HUES48 (cell line): Measurements from ENCODE around the gene PNLIPRP2.
A peak's percentile ranks its signal among the peaks of the same experiment; 100 is the strongest.

Experiments
- H3K27ac ChIP-seq: one replicate; pipeline ENCODE4 v1.7.0; 2013; ENCODE audit warnings: low read depth, low read length, inconsistent platforms
- H3K27me3 ChIP-seq: 2 replicates; pipeline ENCODE4 v1.6.1; 2013; ENCODE audit warnings: mild to moderate bottlenecking, low read length; ENCODE audit not compliant: control insufficient read depth, insufficient read depth
- H3K36me3 ChIP-seq: 2 replicates; pipeline ENCODE4 v1.6.1; 2013; ENCODE audit warnings: low read length; ENCODE audit not compliant: control insufficient read depth, insufficient read depth
- H3K4me1 ChIP-seq: 2 replicates; pipeline ENCODE4 v1.6.1; 2013; ENCODE audit warnings: mild to moderate bottlenecking, low read length; ENCODE audit not compliant: control insufficient read depth, insufficient read depth
- H3K4me3 ChIP-seq: 2 replicates; pipeline ENCODE4 v1.5.1; 2013; ENCODE audit warnings: mild to moderate bottlenecking, low read depth, low read length
- H3K9ac ChIP-seq: 2 replicates; pipeline ENCODE4 v1.6.1; 2013; ENCODE audit warnings: mild to moderate bottlenecking, low read depth, low read length, moderate library complexity
- H3K9me3 ChIP-seq: 2 replicates; pipeline ENCODE4 v1.6.1; 2013; ENCODE audit warnings: low read length; ENCODE audit not compliant: control insufficient read depth, insufficient read depth

Gene PNLIPRP2

DNA sequence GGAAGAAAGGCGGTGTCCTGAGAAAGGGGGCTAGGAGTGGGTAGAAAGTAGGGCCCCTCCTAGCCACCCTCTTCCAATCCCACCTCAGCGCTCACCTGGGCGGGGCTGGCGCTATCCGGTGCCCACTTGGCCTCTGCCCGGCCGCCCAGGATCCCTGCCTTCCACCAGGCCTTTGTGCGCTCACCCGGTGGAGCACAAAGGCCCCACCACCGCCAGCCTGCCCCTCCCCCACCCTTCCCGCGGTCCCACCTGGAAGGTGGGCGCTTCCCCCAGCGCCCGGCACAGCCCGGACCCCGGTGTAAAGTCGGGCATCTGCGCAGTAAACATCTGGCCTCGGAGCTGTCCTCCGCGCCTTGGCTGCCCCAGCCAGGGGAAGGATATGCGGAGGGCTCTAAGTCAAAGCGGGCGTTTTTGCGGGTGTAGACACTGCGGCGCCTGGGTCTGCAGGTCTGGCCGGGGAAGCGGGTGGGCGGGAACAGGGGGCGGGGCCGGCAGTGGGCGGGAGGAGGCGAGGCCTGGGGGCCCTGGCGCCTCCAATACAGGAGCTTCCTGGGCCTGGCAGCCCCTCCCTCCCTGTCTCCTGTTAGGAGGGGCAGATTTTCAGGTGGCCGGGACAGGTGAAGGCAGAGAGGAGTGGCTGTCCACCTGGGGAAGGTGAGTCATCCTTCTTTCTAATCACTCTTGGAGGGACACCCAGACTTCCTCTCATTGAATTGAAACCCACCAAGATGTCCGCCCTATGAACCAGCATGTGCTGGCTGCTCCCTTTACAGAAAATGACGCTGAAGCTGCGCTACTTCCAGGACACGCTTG, 49.3 kb downstream of the PNLIPRP2 start:
- H3K4me3 ChIP-seq = peak overlapping the region; percentile 69
- H3K27ac ChIP-seq = peak overlapping the region; percentile 69

DNA sequence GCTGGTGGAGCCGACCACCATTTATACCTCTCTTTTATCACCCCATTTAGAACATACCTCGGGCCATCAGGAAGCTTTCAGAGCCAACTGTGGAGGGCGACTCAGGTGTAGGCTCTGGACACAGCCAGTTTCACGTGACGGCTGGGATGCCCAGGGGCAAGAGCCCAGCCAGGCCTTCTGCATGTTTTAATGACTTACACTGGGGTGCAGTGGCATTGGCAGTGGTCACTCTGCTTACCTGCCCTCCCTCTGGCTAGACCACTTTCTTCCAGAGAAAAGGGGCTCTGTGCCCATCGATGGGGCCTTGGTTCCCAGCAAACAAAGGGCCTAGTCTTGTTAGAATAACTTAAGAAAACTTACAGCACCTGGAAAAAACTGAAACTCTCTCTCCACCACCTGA, 50.0 kb downstream of the PNLIPRP2 start:
- Histone ChIP-seq H3K9me3 (no peaks in the 10 kb centered on the region), H3K27ac (peak overlapping the region; percentile 8), H3K4me1 (peaks cover 18% of the 10 kb centered on the region), H3K4me3 (peak overlapping the region; percentile 69; the same call in 1 of the 2 replicates), H3K9ac (peak overlapping the region; percentile 21; the same call in 1 of the 2 replicates), H3K36me3 (peaks cover 18% of the 10 kb centered on the region), H3K27me3 (no peaks in the 10 kb centered on the region; the same call in 1 of the 2 replicates)

More for the DNA sequence above, 49.3 kb downstream of the PNLIPRP2 start:
- peak overlapping the region; percentile 83 for H3K9ac ChIP-seq
- H3K9me3 ChIP-seq = no peaks in the 10 kb centered on the region
- H3K27me3 ChIP-seq = no peaks in the 10 kb centered on the region; the same call in 1 of the 2 replicates
- peaks cover 16% of the 10 kb centered on the region for H3K4me1 ChIP-seq
- peaks cover 18% of the 10 kb centered on the region for H3K36me3 ChIP-seq

DNA sequence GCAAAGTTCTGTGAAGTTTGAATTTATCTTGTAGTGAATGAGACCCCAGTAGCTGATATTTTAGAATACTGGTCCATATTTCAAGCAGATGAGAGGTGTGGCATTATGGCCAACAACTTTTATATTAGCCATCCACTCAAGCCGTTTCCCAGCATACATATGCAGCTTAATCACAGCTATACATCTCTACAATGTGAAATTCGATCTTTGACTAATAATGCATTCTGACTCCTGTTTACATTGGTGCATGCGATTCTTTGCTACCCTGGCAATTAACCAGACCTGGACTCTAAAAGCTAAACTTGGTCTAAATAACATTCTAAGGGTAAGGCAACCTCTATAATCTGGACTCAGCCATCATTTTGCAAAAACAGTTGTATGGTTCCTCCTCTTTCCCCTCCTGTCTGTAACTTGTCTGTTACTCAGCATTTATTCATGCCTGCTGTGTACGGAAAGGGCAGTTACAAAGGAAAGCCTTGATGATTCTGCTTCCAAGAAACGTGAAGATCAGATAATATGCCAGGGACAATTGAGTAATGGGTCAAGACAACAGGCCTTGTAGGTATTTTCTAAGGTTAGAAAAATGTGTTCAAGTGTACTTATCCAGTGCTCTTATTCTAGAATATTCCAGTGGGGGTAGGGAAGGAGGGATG, 50.6 kb downstream of the PNLIPRP2 start:
- Histone ChIP-seq H3K36me3 (peaks cover 18% of the 10 kb centered on the region), H3K27me3 (no peaks in the 10 kb centered on the region; the same call in 1 of the 2 replicates), H3K4me3 (no peak overlapping the region), H3K9ac (no peak overlapping the region), H3K4me1 (peaks cover 25% of the 10 kb centered on the region), H3K9me3 (no peaks in the 10 kb centered on the region), H3K27ac (no peak overlapping the region)

DNA sequence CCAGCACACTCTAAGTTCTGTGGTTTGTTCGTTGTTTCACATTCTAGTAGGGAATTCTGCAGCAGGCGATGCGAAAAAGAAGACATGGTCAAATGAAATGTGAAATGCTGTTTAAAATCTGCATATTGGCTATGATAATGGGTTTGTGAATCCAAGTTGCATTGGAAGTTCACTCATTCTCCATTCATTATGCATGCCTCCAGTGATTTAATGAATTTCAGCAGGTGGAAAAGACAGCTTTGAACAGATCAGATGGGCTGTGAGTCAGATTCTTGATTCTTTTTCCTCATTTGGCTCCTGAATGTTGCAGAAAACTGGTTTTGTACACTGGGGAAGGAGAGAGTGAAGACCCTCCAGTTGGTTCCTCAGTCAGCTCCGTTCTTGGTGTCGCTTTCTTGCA, 52.1 kb downstream of the PNLIPRP2 start:
- Histone ChIP-seq H3K36me3 (peaks cover 7% of the 10 kb centered on the region; the same call in 1 of the 2 replicates), H3K4me1 (peaks cover 25% of the 10 kb centered on the region), H3K9ac (no peak overlapping the region), H3K9me3 (no peaks in the 10 kb centered on the region), H3K27ac (no peak overlapping the region), H3K27me3 (no peaks in the 10 kb centered on the region; the same call in 1 of the 2 replicates), H3K4me3 (no peak overlapping the region)

DNA sequence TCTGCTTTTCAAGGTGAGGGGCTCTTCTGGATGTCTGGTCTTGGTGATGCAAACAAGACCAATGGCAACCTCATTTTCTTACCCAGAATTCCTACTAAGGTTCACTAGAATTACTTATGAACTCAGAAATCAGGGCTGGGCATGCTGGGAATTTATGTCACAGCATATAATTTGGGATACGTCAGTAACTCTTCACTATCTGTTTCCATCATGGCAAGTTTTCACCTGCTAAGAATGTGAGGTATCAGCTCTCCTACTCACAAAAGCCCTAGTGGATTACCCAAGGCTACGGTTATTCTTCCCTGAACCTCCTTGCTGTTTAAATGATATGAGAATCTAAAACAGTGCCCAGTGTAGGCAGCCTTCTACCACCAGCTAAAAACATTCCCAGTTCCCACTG, 53.1 kb downstream of the PNLIPRP2 start:
- H3K4me1 ChIP-seq = peaks cover 25% of the 10 kb centered on the region
- no peak overlapping the region for H3K4me3 ChIP-seq
- no peaks in the 10 kb centered on the region for H3K36me3 ChIP-seq
- no peak overlapping the region for H3K9ac ChIP-seq
- H3K27ac ChIP-seq = no peak overlapping the region
- no peaks in the 10 kb centered on the region for H3K9me3 ChIP-seq
- H3K27me3 ChIP-seq = no peaks in the 10 kb centered on the region; the same call in 1 of the 2 replicates

DNA sequence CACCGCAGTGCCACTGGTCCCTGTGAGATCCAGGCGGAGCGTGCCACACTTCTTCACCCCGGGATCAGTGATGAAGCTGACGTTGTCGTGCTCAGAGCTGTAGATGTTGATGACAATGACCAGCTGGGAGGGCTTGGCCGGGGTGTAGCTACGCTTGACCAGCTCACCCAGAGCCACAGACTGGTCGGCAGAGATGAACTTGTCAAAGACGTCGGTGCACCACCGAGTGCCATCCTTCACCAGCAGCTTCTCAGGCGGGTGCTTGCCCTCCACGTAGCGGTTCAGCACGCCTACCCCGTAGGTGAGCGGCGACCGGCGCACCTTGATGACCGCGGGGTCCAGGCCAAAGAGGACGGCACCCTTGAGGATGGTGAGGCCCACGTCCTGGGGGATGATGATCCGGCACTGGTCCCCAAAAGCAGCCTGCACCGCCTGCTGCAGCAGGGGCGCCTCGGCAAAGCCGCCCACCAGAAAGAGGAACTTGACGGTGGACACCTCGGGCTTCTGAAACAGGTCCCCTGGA, 54.2 kb downstream of the PNLIPRP2 start:
- Histone ChIP-seq H3K27me3 (no peaks in the 10 kb centered on the region; the same call in 1 of the 2 replicates), H3K27ac (no peak overlapping the region), H3K36me3 (no peaks in the 10 kb centered on the region), H3K9ac (no peak overlapping the region), H3K4me3 (no peak overlapping the region), H3K9me3 (no peaks in the 10 kb centered on the region), H3K4me1 (peaks cover 18% of the 10 kb centered on the region)

DNA sequence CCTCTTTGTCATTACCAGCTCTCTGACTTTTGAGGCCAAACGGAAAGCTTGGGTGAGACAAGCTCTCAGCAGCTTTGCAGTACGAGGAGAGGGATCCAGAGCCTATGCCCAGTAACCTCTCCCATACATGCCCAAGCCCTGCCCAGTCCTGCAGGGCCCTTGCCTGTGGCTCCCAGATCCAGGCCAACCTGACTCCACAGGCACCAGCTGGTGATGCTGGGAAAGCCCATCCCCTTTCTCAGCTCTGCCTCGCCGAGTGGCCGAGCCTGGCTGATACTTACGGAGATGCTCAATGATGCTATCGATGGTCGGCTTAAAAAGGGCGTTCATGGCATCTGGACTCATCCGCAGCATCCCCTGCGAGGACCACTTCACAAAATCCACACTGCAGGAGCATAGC, 55.4 kb downstream of the PNLIPRP2 start:
- H3K36me3 ChIP-seq = no peaks in the 10 kb centered on the region
- H3K4me3 ChIP-seq = no peak overlapping the region
- H3K27ac ChIP-seq = no peak overlapping the region
- H3K9ac ChIP-seq = no peak overlapping the region
- H3K27me3 ChIP-seq = no peaks in the 10 kb centered on the region; the same call in 1 of the 2 replicates
- H3K4me1 ChIP-seq = peaks cover 11% of the 10 kb centered on the region
- no peaks in the 10 kb centered on the region for H3K9me3 ChIP-seq

DNA sequence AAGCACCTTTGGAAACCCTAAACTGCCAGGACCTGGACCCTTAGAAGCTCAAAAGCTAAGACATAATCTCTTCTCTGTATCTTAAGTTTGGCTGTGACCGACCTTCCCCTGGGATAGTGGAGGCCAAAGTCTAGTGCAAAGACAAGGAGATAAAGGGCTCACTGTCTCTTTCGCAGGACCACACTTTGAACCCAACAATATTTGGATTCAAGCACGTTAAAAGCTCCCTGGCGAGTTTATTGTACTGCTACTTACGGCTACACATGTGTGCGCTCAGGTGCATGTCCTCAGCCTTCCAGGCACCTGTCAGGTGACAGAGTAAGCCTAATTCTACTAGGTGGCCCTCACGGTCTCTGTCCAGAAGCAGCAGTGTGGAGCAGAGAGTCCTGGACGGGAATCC, 55.9 kb downstream of the PNLIPRP2 start:
- peaks cover 9% of the 10 kb centered on the region for H3K4me1 ChIP-seq
- H3K27ac ChIP-seq = no peak overlapping the region
- no peak overlapping the region for H3K4me3 ChIP-seq
- no peak overlapping the region for H3K9ac ChIP-seq
- no peaks in the 10 kb centered on the region; the same call in 1 of the 2 replicates for H3K27me3 ChIP-seq
- H3K9me3 ChIP-seq = no peaks in the 10 kb centered on the region
- no peaks in the 10 kb centered on the region for H3K36me3 ChIP-seq

DNA sequence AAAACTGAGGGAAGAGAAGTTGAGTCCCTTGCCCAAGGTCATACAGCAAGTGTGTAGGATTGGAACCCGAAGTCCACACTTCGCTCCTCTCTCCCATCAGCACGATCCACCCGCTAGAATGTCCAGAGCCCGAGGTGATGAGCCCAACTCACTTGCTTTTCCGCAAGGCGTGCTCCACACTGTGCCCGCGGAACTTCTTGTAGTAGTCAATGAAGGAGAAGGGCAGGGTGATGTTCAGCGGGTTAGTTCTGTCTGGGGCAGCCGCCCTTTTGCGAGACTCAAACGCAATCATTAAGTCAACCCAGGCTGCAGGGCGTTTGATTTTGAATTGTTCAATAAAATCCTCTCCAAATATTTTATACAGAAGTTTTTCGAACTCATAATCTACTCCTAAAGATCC, 58.6 kb downstream of the PNLIPRP2 start:
- Histone ChIP-seq H3K9me3 (no peaks in the 10 kb centered on the region), H3K4me3 (no peak overlapping the region), H3K27me3 (no peaks in the 10 kb centered on the region; the same call in 1 of the 2 replicates), H3K9ac (no peak overlapping the region), H3K27ac (no peak overlapping the region), H3K4me1 (peaks cover 9% of the 10 kb centered on the region), H3K36me3 (no peaks in the 10 kb centered on the region)

GRCh38 chr10:116683166-116683565, 62.4 kb downstream of the PNLIPRP2 start:
- no peaks in the 10 kb centered on the region for H3K36me3 ChIP-seq

DNA sequence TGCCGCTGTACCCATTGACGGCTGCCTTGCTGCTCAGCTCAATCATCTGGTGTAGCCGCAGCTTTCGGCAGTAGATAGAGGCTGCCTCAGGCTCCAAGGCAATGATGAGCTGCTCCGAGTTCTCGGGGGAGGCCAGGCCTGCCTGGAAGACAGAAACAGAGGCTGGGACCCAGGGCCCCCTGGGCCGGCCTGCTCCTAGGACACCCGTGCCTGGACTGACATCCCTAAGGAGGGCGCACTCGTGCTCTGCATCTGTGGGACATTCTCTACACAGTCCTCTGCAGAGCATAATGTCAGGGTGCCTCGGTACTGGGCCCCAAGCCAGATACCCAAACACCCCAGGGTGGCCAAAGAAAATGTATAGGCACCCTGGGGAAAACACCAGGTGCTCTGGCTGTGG, 63.1 kb downstream of the PNLIPRP2 start:
- Histone ChIP-seq H3K9me3 (no peaks in the 10 kb centered on the region), H3K36me3 (no peaks in the 10 kb centered on the region), H3K4me1 (no peaks in the 10 kb centered on the region), H3K27ac (no peak overlapping the region), H3K4me3 (no peak overlapping the region), H3K9ac (no peak overlapping the region), H3K27me3 (no peaks in the 10 kb centered on the region)

More at GRCh38 chr10:116683166-116683565, 62.4 kb downstream of the PNLIPRP2 start:
- H3K4me1 ChIP-seq = no peaks in the 10 kb centered on the region
- no peak overlapping the region for H3K27ac ChIP-seq
- no peaks in the 10 kb centered on the region for H3K9me3 ChIP-seq
- H3K27me3 ChIP-seq = no peaks in the 10 kb centered on the region
- no peak overlapping the region for H3K9ac ChIP-seq
- H3K4me3 ChIP-seq = no peak overlapping the region
